ENCODE results near the gene NNMT.
"Not testable (repeated sequence)": the region's sequence is repeated elsewhere in the genome, so short reads cannot be mapped to it uniquely, and the experiment has no call there.

NNMT gene

DNA sequence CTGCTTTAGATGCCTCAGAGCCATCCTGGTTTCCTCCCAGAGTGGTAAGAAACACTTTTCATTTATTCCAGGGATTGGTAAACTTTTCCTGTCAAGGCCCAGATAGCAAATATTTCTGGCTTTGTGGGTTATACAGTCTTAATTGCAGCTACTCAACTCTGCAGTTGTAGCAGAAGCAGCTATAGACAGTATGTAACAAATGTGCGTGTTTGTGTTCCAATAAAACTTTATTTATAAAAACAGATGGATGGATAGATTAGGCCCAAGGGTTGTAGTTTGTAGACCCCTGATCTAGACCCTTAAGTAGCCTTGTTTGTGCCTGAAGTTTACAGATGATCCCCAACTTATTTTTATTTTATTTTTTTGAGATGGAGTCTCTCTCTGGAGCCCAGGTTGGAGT, 17.9 kb downstream of the NNMT start:
- no peak for DNase-seq

GRCh38 chr11:114315749-114316368, 19.7 kb downstream of the NNMT start:
- DNase-seq = peak; percentile 66

DNA sequence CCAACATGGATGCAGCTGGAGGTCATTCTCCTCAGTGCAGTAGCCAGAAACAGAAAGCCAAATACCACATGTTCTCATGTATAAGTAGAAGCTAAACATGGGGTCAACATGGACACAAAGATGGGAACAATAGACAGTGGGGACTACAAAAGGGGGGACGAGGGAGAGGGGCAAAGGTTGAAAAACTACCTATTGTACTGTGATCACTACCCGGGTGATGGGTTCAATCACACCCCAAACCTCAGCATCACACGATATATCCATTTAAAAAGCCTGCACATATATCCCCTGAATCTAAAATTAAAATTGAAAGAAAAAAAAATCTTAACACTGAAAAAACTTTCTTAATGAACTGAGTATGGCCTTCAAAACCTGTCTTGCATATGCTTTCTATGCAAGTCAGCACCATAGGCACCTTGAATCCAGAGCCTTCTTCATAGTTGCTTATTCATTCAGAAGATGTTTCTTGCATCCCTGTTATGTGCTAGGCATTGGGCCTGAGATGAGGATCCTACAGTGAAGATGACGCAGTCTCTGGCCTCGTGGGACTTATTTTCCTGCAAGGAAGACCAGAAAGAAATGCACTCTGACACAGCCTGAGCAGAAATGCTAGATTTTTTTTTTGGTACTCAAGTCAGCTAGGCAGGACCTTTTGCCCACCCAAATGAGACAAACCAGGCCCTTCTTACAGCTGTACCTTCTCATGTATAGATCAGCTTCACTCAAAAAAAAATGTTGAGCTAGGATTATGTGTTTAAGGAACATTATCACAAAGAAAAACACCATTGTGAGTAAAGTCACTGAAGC, 21.0 kb downstream of the NNMT start:
- DNase-seq = no peak

DNA sequence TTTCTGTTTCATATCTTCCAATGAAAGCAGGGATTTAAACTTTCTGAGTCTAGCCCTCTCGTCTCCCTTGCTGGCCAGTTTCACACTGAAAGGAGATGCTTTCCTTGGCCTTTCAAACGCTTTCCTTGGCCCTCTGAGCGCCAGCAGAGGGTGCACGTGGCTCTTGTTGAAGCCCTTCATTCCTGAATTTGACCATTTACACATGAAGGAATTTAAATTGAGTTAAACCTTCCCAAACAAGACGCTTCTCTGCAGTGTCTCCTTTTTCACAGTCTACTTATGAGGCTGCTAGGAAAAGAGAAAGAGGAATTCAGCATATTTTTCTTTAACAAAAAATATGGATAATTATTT, 21.6 kb downstream of the NNMT start:
- peak; percentile 12 for DNase-seq

DNA sequence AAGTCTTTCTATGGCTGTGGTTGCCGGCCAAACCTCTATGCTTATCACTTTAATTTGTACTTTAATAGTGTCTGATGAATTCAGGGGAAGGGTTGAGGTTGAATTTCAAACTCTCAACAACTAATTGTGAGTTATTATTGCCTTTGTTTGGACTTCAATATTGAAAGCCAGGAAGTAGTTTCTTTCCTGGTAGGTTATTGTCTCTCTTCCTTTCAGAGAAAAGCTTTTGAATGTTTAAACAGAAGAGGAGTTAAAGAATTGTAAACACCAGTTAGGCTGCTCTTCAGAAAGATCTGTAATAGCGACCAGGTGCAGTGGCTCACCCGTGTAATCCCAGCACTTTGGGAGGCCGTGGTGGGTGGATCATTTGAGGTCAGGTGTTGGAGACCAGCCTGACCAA, 22.2 kb downstream of the NNMT start:
- peak; percentile 89 for DNase-seq

DNA sequence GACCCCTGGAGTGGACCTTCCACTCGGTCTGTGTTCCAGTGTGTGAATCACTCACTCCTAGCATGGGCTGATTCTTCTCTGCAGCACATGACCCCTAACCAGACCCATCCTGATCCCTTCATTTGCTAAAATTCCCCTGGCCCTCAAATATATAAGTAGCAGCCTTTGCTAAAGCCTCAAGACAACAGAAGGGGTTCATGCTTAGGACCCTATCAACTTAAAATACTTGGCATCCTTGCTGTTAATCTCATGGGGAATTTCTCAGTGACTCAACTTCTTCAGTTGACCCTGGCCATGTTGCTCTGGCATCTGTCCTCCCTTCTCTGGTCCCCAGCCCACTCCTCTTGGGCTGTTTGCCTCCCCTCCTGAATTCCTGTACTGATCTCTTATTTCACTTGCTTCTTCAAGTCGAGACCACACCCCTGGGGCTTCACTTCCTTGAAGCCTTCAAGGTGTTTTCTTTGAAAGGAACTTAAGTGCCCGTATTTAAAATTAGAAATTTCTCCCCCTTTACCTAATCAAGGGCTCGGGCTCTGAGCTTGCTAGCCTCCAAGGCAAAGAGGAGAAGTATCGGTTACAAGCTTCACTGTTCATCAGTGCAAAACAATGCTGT, 23.6 kb downstream of the NNMT start:
- DNase-seq = no peak

DNA sequence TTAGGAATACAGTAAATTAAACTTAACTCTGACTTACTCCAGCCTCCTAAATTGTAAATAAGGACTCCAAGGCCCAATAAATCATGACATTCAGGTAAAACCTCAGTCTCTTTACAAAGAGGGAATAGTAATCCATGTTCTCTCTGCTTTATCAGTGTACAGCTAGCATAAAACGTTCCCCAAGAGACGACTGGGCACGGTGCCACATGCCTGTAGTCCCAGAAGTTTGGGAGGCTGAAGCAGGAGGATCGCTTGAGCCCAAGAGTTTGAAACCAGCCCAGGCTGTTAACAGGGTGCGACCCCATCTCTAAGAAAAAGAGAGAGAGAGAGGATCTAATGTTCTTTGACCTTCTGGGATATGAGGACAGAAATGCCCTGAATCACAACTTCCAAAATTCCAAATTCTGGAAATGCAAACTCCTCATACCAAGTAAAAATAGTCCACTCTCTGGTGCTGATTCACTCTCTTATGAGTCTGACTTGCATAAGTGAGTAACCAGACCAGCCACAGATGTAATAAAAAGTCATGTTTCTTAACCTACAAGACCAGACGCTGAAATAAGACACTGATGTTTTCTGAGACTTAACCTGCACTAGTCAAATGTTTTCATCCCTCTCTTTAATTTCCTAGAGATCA, 25.5 kb downstream of the NNMT start:
- DNase-seq = no peak

- no peak for DNase-seq
These were observed 26.7 kb downstream of the NNMT start for GRCh38 chr11:114322934-114323333.

GRCh38 chr11:114326151-114326550, 30.0 kb downstream of the NNMT start:
- DNase-seq = no peak

GRCh38 chr11:114326776-114327175, 30.6 kb downstream of the NNMT start:
- no peak for DNase-seq

GRCh38 chr11:114330373-114330772, 34.2 kb downstream of the NNMT start:
- no peak for DNase-seq

DNA sequence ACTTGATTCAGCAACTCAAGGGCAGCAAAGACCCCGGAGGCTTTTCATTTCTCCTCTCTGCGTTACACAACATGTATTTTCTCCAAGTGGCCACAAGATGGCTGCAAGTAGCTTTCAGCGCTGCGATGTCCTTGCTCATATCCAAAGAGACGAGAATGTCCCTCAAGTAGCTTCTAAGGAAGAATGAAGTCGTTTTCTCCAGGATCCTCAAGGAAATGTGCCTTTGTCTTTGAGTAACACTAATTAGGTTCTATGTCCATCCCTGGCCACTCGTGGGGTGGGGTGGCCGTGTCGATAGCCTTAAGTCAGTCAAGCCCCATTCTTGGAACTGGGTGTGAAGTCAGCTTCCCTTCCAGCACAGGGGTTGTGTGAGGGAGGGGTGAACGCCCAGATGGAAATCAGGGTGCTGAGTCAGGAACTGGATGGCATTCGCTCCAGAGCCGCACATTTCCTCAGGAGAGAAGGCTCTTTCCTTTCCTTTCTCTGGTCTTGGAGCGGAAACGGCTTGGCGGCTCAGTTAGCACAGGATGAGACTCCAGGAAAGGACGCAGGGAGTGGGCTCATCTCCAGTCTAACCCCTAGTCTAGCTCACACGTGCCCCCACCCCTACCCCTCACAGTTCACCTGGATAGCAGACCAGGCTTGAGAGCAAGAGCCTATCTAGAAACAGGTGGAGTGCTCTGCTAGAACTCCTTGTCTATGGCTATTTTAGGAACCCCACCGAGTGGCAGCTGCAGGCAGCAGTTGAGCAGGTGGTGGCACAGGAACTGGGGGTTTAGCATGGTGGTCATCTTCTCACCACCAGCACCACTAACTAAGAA, 44.3 kb downstream of the NNMT start:
- DNase-seq = peak; percentile 71

- DNase-seq = not testable (repeated sequence)
These were observed 45.5 kb downstream of the NNMT start for GRCh38 chr11:114341667-114342066.

DNA sequence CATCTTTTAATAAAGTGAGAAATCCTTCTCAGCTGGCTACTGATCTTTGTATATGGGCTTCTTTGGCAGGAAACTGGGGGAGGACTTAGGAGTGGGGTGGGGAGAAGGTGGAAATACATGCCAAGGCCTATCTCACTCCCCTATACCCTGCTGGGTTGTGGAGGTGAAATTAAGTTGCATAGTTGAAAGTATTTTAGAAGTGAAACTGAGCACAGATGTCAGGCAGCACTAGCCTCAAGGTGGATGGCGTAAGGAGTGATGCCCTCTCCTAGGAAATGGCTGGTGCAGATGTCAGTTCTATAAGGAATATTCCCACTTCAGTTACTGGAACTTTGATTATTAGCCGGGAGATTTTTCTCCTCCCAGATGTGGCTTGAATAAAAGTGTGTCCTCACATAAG, 46.3 kb downstream of the NNMT start:
- DNase-seq = no peak

GRCh38 chr11:114343020-114343419, 46.8 kb downstream of the NNMT start:
- no peak for DNase-seq

DNA sequence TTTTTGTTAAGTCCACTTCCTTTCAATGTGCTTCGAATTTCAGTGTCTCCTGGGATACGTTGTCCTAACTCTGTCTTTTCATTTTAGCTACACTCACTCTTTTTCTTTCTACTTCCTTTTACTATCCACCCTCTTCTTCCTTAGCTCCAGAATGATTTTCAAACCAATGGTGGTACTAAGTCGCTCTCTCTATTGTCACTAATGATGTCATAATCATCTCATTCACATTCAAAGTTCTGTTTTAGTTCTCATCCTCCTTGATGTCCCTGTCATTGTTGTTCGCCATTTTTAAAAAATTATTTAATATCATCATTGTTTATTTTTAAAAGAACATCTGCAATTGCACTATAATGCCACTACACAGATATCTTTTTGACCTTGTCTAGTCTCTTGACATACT, 47.3 kb downstream of the NNMT start:
- no peak for DNase-seq

DNA sequence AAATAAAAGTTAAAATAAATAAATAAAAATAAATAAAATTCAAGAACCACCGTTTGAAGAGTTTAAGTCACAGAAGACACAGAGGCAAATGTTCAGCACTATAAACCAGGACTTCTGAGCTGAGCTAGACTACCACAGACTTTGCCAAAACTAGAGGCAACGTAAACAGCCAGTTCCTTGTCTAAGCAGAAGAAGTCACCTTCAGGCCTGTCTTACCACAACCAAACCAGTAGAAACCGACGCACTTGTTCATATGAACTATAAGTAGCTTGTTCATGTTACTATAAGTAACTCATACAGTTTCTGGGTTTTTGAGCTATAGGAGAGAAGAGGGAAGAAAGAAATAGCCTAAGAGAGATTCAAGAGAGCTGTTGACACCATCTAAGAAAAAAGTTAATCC, 48.3 kb downstream of the NNMT start:
- no peak for DNase-seq

GRCh38 chr11:114345575-114346222, 49.5 kb downstream of the NNMT start:
- DNase-seq = no peak

GRCh38 chr11:114346709-114347141, 50.5 kb downstream of the NNMT start:
- DNase-seq = no peak

DNA sequence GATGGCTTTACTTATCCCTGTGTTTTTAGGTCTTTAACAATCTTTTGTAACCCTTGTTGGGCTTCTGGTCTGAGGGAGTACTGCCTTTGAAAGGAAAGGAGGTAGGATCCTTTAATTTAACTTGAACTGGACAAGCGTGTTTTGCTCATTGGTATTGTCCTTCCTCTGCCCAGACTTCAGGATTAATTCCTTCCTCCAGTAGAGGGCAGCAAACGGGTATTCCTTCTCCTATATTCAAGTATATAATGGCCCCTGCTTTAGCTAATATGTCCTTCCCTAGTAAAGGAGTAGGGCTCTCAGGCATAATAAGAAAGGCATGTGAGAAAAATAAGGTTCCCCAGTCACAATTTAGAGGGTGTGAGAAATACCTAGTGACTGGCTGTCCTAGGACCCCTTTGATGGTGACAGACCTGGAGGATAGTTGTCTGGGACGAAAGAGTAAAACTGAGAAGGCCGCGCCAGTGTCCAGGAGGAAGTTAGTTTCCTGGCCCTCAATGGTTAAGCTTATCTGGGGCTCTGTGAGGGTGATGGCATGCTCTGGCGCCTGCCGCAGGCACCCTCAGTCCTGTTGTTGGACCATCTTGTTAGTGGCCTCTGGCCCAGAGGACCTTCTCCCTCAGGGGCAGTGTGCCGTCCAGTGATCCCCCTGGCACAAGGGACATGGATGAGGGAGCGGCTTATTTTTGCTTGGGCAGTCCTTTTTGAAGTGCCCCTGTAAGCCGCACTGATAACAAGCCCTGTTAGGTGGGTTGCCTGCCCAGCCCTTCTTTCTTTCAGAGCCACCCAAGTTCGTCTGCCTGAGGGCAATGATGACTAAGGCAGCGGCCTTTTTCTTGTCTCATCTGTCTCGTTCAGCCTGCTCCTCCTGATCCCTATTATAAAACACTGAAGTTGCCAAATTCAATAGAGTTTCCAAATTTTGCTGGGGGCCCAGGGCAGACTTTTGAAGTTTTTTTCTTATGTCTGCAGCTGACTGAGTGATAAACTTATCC, 52.3 kb downstream of the NNMT start:
- no peak for DNase-seq

DNA sequence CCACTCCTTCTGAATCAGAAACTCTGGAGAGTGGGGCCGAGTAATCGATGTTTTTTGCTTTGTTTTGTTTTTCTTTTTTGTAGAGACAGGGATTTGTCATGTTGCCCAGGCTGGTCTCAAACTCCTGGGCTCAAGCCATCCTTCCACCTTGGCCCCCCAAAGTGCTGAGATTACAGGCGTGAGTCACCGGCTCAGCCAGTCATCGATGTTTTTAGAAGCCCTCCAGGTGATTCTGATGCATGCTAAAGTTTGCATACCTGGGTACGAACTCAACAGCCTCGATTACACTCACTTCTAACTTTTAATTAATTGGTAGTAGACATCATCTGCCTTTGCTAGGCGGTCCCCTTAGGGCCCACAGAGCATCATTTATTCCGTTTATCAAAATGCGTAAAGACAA, 53.8 kb downstream of the NNMT start:
- no peak for DNase-seq
